Measurements from ENCODE around the gene ZBTB16.

Gene ZBTB16

GRCh38 chr11:114128399-114128798, 68.9 kb downstream of the ZBTB16 start:
- TF ChIP-seq EZH2phosphoT487 (IDR thresholded peaks at IDR 0.05; ENCODE audit: low read length) (no peak), CTCF (IDR thresholded peaks at IDR 0.05; ENCODE audit: low read length) (no peak), EZH2 (optimal IDR thresholded peaks at IDR 0.05; ENCODE audit: low read depth, low read length) (no peak)
- Histone ChIP-seq H3K27ac (ENCODE audit: low read length) (no peak overlapping the region), H3K9me2 (replicated peaks; ENCODE audit: insufficient read depth, low read length) (no peaks in the 10 kb centered on the region), H3K9me3 (replicated peaks; ENCODE audit: insufficient read depth, low read length) (no peaks in the 10 kb centered on the region), H3K4me3 (ENCODE audit: low read length) (no peak overlapping the region), H3K36me3 (replicated peaks; ENCODE audit: insufficient read depth, low read length) (no peaks in the 10 kb centered on the region), H3K79me2 (ENCODE audit: low read length) (no peaks in the 10 kb centered on the region), H3K9ac (ENCODE audit: low read length) (no peak overlapping the region), H3K27me3 (replicated peaks; ENCODE audit: insufficient read depth, low read length) (no peaks in the 10 kb centered on the region), H4K20me1 (ENCODE audit: insufficient read depth, low read length) (no peaks in the 10 kb centered on the region), H3K4me2 (ENCODE audit: low read depth, low read length) (no peak overlapping the region), H2AFZ (ENCODE audit: low read length) (no peak overlapping the region), H3F3A (ENCODE audit: insufficient read depth, low read length) (no peaks in the 10 kb centered on the region), H3K4me1 (ENCODE audit: low read length) (0 out of 2 replicates have a peak, but pooled peaks cover 11% of the 10 kb centered on the region)
- DNase-seq, result no peak

GRCh38 chr11:114129142-114129541, 69.6 kb downstream of the ZBTB16 start:
- no peak for DNase-seq
- Histone ChIP-seq H3K9me3 (replicated peaks; ENCODE audit: insufficient read depth, low read length) (no peaks in the 10 kb centered on the region), H3K27me3 (replicated peaks; ENCODE audit: insufficient read depth, low read length) (no peaks in the 10 kb centered on the region), H3K79me2 (ENCODE audit: low read length) (no peaks in the 10 kb centered on the region), H3K4me3 (ENCODE audit: low read length) (no peak overlapping the region), H3K9me2 (replicated peaks; ENCODE audit: insufficient read depth, low read length) (no peaks in the 10 kb centered on the region), H3K36me3 (replicated peaks; ENCODE audit: insufficient read depth, low read length) (no peaks in the 10 kb centered on the region), H3K4me2 (ENCODE audit: low read depth, low read length) (no peak overlapping the region), H3K4me1 (ENCODE audit: low read length) (0 out of 2 replicates have a peak, but pooled peaks cover 11% of the 10 kb centered on the region), H4K20me1 (ENCODE audit: insufficient read depth, low read length) (no peaks in the 10 kb centered on the region), H3K27ac (ENCODE audit: low read length) (no peak overlapping the region), H3F3A (ENCODE audit: insufficient read depth, low read length) (no peaks in the 10 kb centered on the region), H2AFZ (ENCODE audit: low read length) (no peak overlapping the region), H3K9ac (ENCODE audit: low read length) (no peak overlapping the region)
- TF ChIP-seq EZH2phosphoT487 (IDR thresholded peaks at IDR 0.05; ENCODE audit: low read length), result no peak
- no peak for TF ChIP-seq EZH2 (optimal IDR thresholded peaks at IDR 0.05; ENCODE audit: low read depth, low read length)
- no peak for TF ChIP-seq CTCF (IDR thresholded peaks at IDR 0.05; ENCODE audit: low read length)

GRCh38 chr11:114129699-114130098, 70.2 kb downstream of the ZBTB16 start:
- no peak overlapping the region for H3K27ac ChIP-seq (ENCODE audit: low read length)
- no peaks in the 10 kb centered on the region for H4K20me1 ChIP-seq (ENCODE audit: insufficient read depth, low read length)
- H3K4me3 ChIP-seq (ENCODE audit: low read length), result no peak overlapping the region
- H3K27me3 ChIP-seq (replicated peaks; ENCODE audit: insufficient read depth, low read length), result no peaks in the 10 kb centered on the region
- H3K4me1 ChIP-seq (ENCODE audit: low read length), result 0 out of 2 replicates have a peak, but pooled peaks cover 11% of the 10 kb centered on the region
- H3K4me2 ChIP-seq (ENCODE audit: low read depth, low read length), result no peak overlapping the region
- DNase-seq, result no peak
- H3K9me3 ChIP-seq (replicated peaks; ENCODE audit: insufficient read depth, low read length), result no peaks in the 10 kb centered on the region
- no peaks in the 10 kb centered on the region for H3K79me2 ChIP-seq (ENCODE audit: low read length)
- no peaks in the 10 kb centered on the region for H3F3A ChIP-seq (ENCODE audit: insufficient read depth, low read length)
- TF ChIP-seq CTCF (IDR thresholded peaks at IDR 0.05; ENCODE audit: low read length) (no peak), EZH2 (optimal IDR thresholded peaks at IDR 0.05; ENCODE audit: low read depth, low read length) (no peak), EZH2phosphoT487 (IDR thresholded peaks at IDR 0.05; ENCODE audit: low read length) (no peak)
- no peak overlapping the region for H3K9ac ChIP-seq (ENCODE audit: low read length)
- no peak overlapping the region for H2AFZ ChIP-seq (ENCODE audit: low read length)
- no peaks in the 10 kb centered on the region for H3K36me3 ChIP-seq (replicated peaks; ENCODE audit: insufficient read depth, low read length)
- no peaks in the 10 kb centered on the region for H3K9me2 ChIP-seq (replicated peaks; ENCODE audit: insufficient read depth, low read length)

Data from MM.1S (cell line).